GM21529 (cell line): ENCODE data around the gene FBXO8.
"Not testable (repeated sequence)": the region's sequence is repeated elsewhere in the genome, so short reads cannot be mapped to it uniquely, and the experiment has no call there.

ENCODE experiments used
- ATAC-seq: cut with Tn5 transposase; IDR thresholded peaks from one replicate; pipeline ENCODE4 v1.9.1; 2021; ENCODE audit not compliant: unreplicated experiment

The FBXO8 gene

GRCh38 chr4:174283507-174284471 is at the start of gene FBXO8, which contains the start of gene CEP44:
Gene FBXO8, minus strand, starts transcription at chr4:174283667. Its CDS starts 20,575 bp downstream, at chr4:174263092.
Gene CEP44, plus strand, starts transcription at chr4:174283911. Its CDS starts 15,211 bp downstream, at chr4:174299122.
- ATAC-seq: peak; percentile 70

- ATAC-seq: no peak
Measured at GRCh38 chr4:174332741-174333493, 49.5 kb upstream of the FBXO8 start.

- no peak for ATAC-seq
Measured at GRCh38 chr4:174324725-174325124, 41.3 kb upstream of the FBXO8 start.

GRCh38 chr4:174324236-174324635 is 40.8 kb upstream of the FBXO8 start:
- ATAC-seq: no peak

GRCh38 chr4:174320494-174321199 is 37.2 kb upstream of the FBXO8 start:
- no peak for ATAC-seq

- no peak for ATAC-seq
Measured at GRCh38 chr4:174318829-174319764, 35.6 kb upstream of the FBXO8 start.

- no peak for ATAC-seq
Measured at GRCh38 chr4:174317531-174317930, 34.1 kb upstream of the FBXO8 start.

GRCh38 chr4:174316954-174317353 is 33.5 kb upstream of the FBXO8 start:
- ATAC-seq: no peak

GRCh38 chr4:174316546-174316945 is 33.1 kb upstream of the FBXO8 start:
- no peak for ATAC-seq

GRCh38 chr4:174314770-174315169 is 31.3 kb upstream of the FBXO8 start:
- peak; percentile 62 for ATAC-seq

GRCh38 chr4:174314274-174314673 is 30.8 kb upstream of the FBXO8 start:
- ATAC-seq: no peak

- ATAC-seq: no peak
Measured at GRCh38 chr4:174312993-174313392, 29.5 kb upstream of the FBXO8 start.

- no peak for ATAC-seq
Measured at GRCh38 chr4:174307694-174308093, 24.2 kb upstream of the FBXO8 start.

- no peak for ATAC-seq
Measured at GRCh38 chr4:174305961-174306360, 22.5 kb upstream of the FBXO8 start.

GRCh38 chr4:174304664-174305063 is 21.2 kb upstream of the FBXO8 start:
- ATAC-seq: no peak

GRCh38 chr4:174303687-174304086 is 20.2 kb upstream of the FBXO8 start:
- no peak for ATAC-seq

- ATAC-seq: not testable (repeated sequence)
Measured at GRCh38 chr4:174295142-174295541, 11.7 kb upstream of the FBXO8 start.

GRCh38 chr4:174294641-174295040 is 11.2 kb upstream of the FBXO8 start:
- ATAC-seq: not testable (repeated sequence)

GRCh38 chr4:174292473-174292872 is 9.0 kb upstream of the FBXO8 start:
- no peak for ATAC-seq

GRCh38 chr4:174286870-174287269 is 3.4 kb upstream of the FBXO8 start:
- ATAC-seq: no peak
